Gastrocnemius medialis (tissue), 4 donors: ENCODE results near the gene CACNA1H. TPM values are rescaled to one million over a fixed set of nuclear protein-coding genes. Genes with fewer than 3 reads are reported as not detected.

ENCODE experiments used
- ATAC-seq, 2 donors: fragments of 150-250 bp; one replicate each; pipeline ENCODE4 v1.9.1; 2016
- DNase-seq, 2 donors: peaks; one replicate each; pipeline ENCODE4 v3.0.0-alpha.2; 2019
- H3K27ac ChIP-seq, 4 donors: fragments of 200-600 bp; sonication (generic); 1 replicate in 1 of 4; 2 replicates in 3 of 4; pipeline ENCODE4 v1.5.1; 2016 to 2018; ENCODE audit warnings: mild to moderate bottlenecking in 2 of 4, moderate library complexity in 1 of 4
- H3K27me3 ChIP-seq, 3 donors: fragments of 200-600 bp; sonication (generic) in 2 of 3; 1 replicate in 1 of 3; 2 replicates in 2 of 3; pipeline versions ENCODE4 v1.5.1 to v1.6.0; 2016 to 2019; ENCODE audit warnings: mild to moderate bottlenecking in 1 of 3, moderate library complexity in 1 of 3
- H3K36me3 ChIP-seq, 2 donors: fragments of 200-600 bp; sonication (generic) in 1 of 2; one replicate each; pipeline ENCODE4 v1.5.1; 2017 to 2018
- H3K4me1 ChIP-seq, 2 donors: fragments of 200-600 bp; sonication (generic) in 1 of 2; one replicate each; pipeline ENCODE4 v1.5.1; 2016 to 2017; ENCODE audit warnings: mild to moderate bottlenecking in 2 of 2
- H3K4me3 ChIP-seq, 4 donors: fragments of 200-600 bp; sonication (generic) in 3 of 4; 1 replicate in 1 of 4; 2 replicates in 3 of 4; pipeline ENCODE4 v1.5.1; 2016 to 2019; ENCODE audit warnings: mild to moderate bottlenecking in 2 of 4
- H3K9me3 ChIP-seq, 3 donors: fragments of 200-600 bp; sonication (generic) in 2 of 3; 1 replicate in 1 of 3; 2 replicates in 2 of 3; pipeline ENCODE4 v1.5.1; 2016 to 2019
- POLR2A ChIP-seq, 2 donors: fragments of 450-650 bp; IDR thresholded peaks; one replicate each; pipeline ENCODE4 v1.6.1; 2017; ENCODE audit warnings: antibody characterized with exemption in 2 of 2, mild to moderate bottlenecking in 2 of 2, moderate library complexity in 2 of 2
- in situ Hi-C, 4 donors: fragments of 200-750 bp; cut with MboI; loops; one replicate each; pipeline versions ENCODE4 v1.15.0 to v1.8.0; 2017; ENCODE audit warnings: low sequenced_read_pairs in 4 of 4
- intact Hi-C: fragments of 100-400 bp; cut with DNase I; formaldehyde crosslinking; loops from one replicate; pipeline ENCODE4 v1.15.1; 2023; ENCODE audit warnings: low total_unique reads
- total RNA-seq, 4 donors: library from RNA; depleted of rRNA; stranded (reverse); fragments of >200 nt; gene quantifications; one replicate each; pipeline versions ENCODE4 v1.1.0 to v1.2.3, GENCODE V29; 2016
- TF ChIP-seq, protein P1 (sequence below), 5 experiments: fragments of 450-650 bp in 3 of 5; fragments of 200-600 bp in 2 of 5; sonication (generic) in 2 of 5; IDR thresholded peaks in 4 of 5; conservative IDR thresholded peaks in 1 of 5; 1 replicate in 4 of 5; 2 replicates in 1 of 5; pipeline ENCODE4 v1.5.1; 2016 to 2019; ENCODE audit warnings: antibody characterized with exemption in 5 of 5, mild to moderate bottlenecking in 3 of 5, moderate library complexity in 3 of 5

CACNA1H gene
- total RNA-seq, 4 donors from 2014 or later: 3.7 to 12.8 (median 4.5) TPM

- no peaks in the 10 kb centered on the region for H3K36me3 ChIP-seq
- in situ Hi-C loops (no loop called here), intact Hi-C loops (no loop called here)
- TF ChIP-seq, protein P1, sequence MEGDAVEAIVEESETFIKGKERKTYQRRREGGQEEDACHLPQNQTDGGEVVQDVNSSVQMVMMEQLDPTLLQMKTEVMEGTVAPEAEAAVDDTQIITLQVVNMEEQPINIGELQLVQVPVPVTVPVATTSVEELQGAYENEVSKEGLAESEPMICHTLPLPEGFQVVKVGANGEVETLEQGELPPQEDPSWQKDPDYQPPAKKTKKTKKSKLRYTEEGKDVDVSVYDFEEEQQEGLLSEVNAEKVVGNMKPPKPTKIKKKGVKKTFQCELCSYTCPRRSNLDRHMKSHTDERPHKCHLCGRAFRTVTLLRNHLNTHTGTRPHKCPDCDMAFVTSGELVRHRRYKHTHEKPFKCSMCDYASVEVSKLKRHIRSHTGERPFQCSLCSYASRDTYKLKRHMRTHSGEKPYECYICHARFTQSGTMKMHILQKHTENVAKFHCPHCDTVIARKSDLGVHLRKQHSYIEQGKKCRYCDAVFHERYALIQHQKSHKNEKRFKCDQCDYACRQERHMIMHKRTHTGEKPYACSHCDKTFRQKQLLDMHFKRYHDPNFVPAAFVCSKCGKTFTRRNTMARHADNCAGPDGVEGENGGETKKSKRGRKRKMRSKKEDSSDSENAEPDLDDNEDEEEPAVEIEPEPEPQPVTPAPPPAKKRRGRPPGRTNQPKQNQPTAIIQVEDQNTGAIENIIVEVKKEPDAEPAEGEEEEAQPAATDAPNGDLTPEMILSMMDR (IDR thresholded peaks at IDR 0.05 in 4 of 5, conservative IDR thresholded peaks at IDR 0.05 in 1 of 5): no peak
- ATAC-seq: no peak
- H3K4me1 ChIP-seq: no peaks in the 10 kb centered on the region
- no peak for DNase-seq
- H3K27ac ChIP-seq: no peak overlapping the region
- H3K27me3 ChIP-seq: peaks cover 0 to 9% (median 4%) of the 10 kb centered on the region in 3 donors
- H3K9me3 ChIP-seq: no peaks in the 10 kb centered on the region
- H3K4me3 ChIP-seq: no peak overlapping the region
These were observed 22.5 kb upstream of the CACNA1H start for GRCh38 chr16:1130382-1130781.

DNA sequence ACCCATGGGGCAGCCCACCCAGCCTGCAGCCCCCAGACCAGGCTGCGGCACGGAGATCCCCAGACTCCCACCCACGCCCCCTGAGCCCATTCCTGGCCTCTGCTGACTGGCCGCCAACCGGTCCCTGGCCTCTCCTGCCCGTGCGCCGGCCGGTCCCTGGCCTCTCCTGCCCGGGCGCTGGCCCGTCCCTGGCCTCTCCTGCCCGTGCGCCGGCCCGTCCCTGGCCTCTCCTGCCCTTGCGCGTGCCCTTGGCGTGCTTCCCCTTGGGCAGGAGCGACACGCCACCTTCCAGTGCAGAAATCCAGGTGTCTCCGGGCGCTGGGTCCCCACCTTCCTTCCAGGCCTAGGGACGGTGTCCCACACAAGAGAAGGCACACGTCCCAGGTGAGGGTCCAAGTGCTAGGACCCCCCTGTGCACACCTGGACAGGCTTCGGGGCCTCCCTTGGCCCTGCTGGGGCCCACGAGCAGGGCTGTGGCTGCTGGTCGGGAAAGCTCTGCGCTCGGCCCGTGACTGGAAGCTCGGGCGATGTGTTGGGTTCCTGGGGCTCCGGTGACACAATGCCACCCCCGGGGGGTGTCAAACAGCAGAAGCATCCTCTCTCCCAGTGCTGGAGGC is 21.4 kb upstream of the CACNA1H start:
- Histone ChIP-seq H3K4me1 (no peaks in the 10 kb centered on the region), H3K9me3 (no peaks in the 10 kb centered on the region), H3K27ac (no peak overlapping the region), H3K36me3 (no peaks in the 10 kb centered on the region), H3K4me3 (no peak overlapping the region), H3K27me3 (peaks cover 3 to 15% (median 13%) of the 10 kb centered on the region in 3 donors)
- TF ChIP-seq POLR2A (IDR thresholded peaks at IDR 0.05): no peak
- TF ChIP-seq, protein P1 (IDR thresholded peaks at IDR 0.05 in 4 of 5, conservative IDR thresholded peaks at IDR 0.05 in 1 of 5): no peak
- ATAC-seq (no peak), DNase-seq (no peak)
- intact Hi-C loops: no loop called here
- in situ Hi-C loops: no loop called here

GRCh38 chr16:1132431-1132830 is 20.5 kb upstream of the CACNA1H start:
- no peaks in the 10 kb centered on the region for H3K36me3 ChIP-seq
- intact Hi-C loops: no loop called here

DNA sequence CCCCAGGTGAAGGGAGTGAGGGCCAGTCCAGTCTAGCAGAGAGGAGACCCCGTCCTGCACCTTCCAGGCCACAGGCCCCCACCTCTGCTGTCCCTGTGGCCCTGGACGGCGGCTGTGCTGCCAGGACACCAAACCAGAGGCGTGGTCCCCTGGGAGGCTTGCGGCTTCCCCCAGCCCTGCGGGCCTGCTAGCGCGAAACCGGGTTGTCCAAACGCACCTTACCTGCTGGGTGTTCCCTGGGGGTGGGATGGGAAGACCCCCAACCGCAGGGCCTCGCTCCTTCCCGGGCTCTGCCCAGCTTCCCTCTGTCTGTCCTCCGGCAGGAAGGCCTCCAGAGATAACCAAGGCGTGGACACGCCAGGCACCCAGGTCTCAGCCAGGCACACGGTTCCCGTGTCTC is 19.6 kb upstream of the CACNA1H start:
- Histone ChIP-seq H3K27me3 (peaks cover 4 to 28% (median 13%) of the 10 kb centered on the region in 3 donors), H3K4me1 (no peaks in the 10 kb centered on the region), H3K27ac (no peak overlapping the region), H3K36me3 (no peaks in the 10 kb centered on the region), H3K4me3 (no peak overlapping the region), H3K9me3 (no peaks in the 10 kb centered on the region)
- intact Hi-C loops (no loop called here), in situ Hi-C loops (no loop called here)
- no peak for ATAC-seq
- TF ChIP-seq, protein P1 (IDR thresholded peaks at IDR 0.05 in 4 of 5, conservative IDR thresholded peaks at IDR 0.05 in 1 of 5): no peak
- TF ChIP-seq POLR2A (IDR thresholded peaks at IDR 0.05): no peak
- DNase-seq: no peak

More at GRCh38 chr16:1132431-1132830, 20.5 kb upstream of the CACNA1H start:
- Histone ChIP-seq H3K27ac (no peak overlapping the region), H3K4me1 (no peaks in the 10 kb centered on the region), H3K9me3 (no peaks in the 10 kb centered on the region), H3K27me3 (peaks cover 4 to 23% (median 13%) of the 10 kb centered on the region in 3 donors), H3K4me3 (no peak overlapping the region)
- in situ Hi-C loops: no loop called here
- no peak for TF ChIP-seq POLR2A (IDR thresholded peaks at IDR 0.05)
- TF ChIP-seq, protein P1 (IDR thresholded peaks at IDR 0.05 in 4 of 5, conservative IDR thresholded peaks at IDR 0.05 in 1 of 5): no peak
- DNase-seq: no peak
- no peak for ATAC-seq
